H7 (cell line): Measurements from ENCODE around the gene ATP6V0A4. TPM values are rescaled to one million over a fixed set of nuclear protein-coding genes. Genes with fewer than 3 reads are reported as not detected.
"Not testable (repeated sequence)": the region's sequence is repeated elsewhere in the genome, so short reads cannot be mapped to it uniquely, and the experiment has no call there.

Experiments used
- DNase-seq: peaks from one replicate; pipeline ENCODE4 v3.0.0; 2012
- H3K27me3 ChIP-seq: 2 replicates; pipeline ENCODE4 v1.6.0; 2011; ENCODE audit warnings: mild to moderate bottlenecking, low read length; ENCODE audit not compliant: control insufficient read depth, insufficient read depth
- H3K36me3 ChIP-seq: replicated peaks from 2 replicates; pipeline ENCODE4 v1.5.1; 2011; ENCODE audit warnings: low read length; ENCODE audit not compliant: control insufficient read depth, insufficient read depth
- H3K4me3 ChIP-seq: 2 replicates; pipeline ENCODE4 v1.5.1; 2011; ENCODE audit warnings: low read depth, mild to moderate bottlenecking, control low read depth, low read length, moderate library complexity; ENCODE audit not compliant: insufficient read depth
- total RNA-seq: library from RNA; depleted of rRNA; stranded (reverse); fragments of >200 nt; shearing (Covaris generic); gene quantifications from 2 replicates; pipeline ENCODE4 v1.2.3, GENCODE V29; 2014

ATP6V0A4 gene
- total RNA-seq, 1 experiment from 2014 or later: 0.42 TPM

- Histone ChIP-seq H3K27me3 (no peaks in the 10 kb centered on the region), H3K36me3 (no peaks in the 10 kb centered on the region), H3K4me3 (no peak overlapping the region)
- DNase-seq: no peak
These were observed 77.7 kb downstream of the ATP6V0A4 start for GRCh38 chr7:138720286-138720685.

- DNase-seq: no peak
- H3K36me3 ChIP-seq: no peaks in the 10 kb centered on the region
- H3K4me3 ChIP-seq: no peak overlapping the region
- no peaks in the 10 kb centered on the region for H3K27me3 ChIP-seq
These were observed 81.1 kb downstream of the ATP6V0A4 start for GRCh38 chr7:138716889-138717288.

- Histone ChIP-seq H3K27me3 (no peaks in the 10 kb centered on the region), H3K4me3 (no peak overlapping the region), H3K36me3 (no peaks in the 10 kb centered on the region)
- no peak for DNase-seq
These were observed 84.8 kb downstream of the ATP6V0A4 start for GRCh38 chr7:138713191-138713590.

- Histone ChIP-seq H3K4me3 (no peak overlapping the region), H3K27me3 (no peaks in the 10 kb centered on the region), H3K36me3 (no peaks in the 10 kb centered on the region)
- DNase-seq: no peak
These were observed 85.3 kb downstream of the ATP6V0A4 start for GRCh38 chr7:138712652-138713051.

- Histone ChIP-seq H3K36me3 (no peaks in the 10 kb centered on the region), H3K27me3 (no peaks in the 10 kb centered on the region), H3K4me3 (no peak overlapping the region)
- DNase-seq: no peak
These were observed 87.2 kb downstream of the ATP6V0A4 start for GRCh38 chr7:138710536-138711385.

GRCh38 chr7:138705167-138705566 is 92.8 kb downstream of the ATP6V0A4 start:
- no peaks in the 10 kb centered on the region for H3K36me3 ChIP-seq
- no peak for DNase-seq
- no peak overlapping the region for H3K4me3 ChIP-seq
- no peaks in the 10 kb centered on the region for H3K27me3 ChIP-seq

GRCh38 chr7:138701537-138701923 is 96.5 kb downstream of the ATP6V0A4 start:
- Histone ChIP-seq H3K4me3 (no peak overlapping the region), H3K27me3 (no peaks in the 10 kb centered on the region), H3K36me3 (no peaks in the 10 kb centered on the region)
- DNase-seq: no peak

GRCh38 chr7:138700857-138701536 is 97.0 kb downstream of the ATP6V0A4 start, which contains the start of gene SVOPL:
Gene SVOPL (minus strand): TSS chr7:138701362. CDS start chr7:138679045, 22,317 bp downstream.
- H3K36me3 ChIP-seq: no peaks in the 10 kb centered on the region
- no peak within 1 kb of the TSS for H3K4me3 ChIP-seq
- no peaks in the 10 kb centered on the region for H3K27me3 ChIP-seq
- DNase-seq: no peak

GRCh38 chr7:138699661-138700060 is 98.3 kb downstream of the ATP6V0A4 start:
- Histone ChIP-seq H3K27me3 (no peaks in the 10 kb centered on the region), H3K4me3 (no peak overlapping the region), H3K36me3 (no peaks in the 10 kb centered on the region)
- no peak for DNase-seq

- H3K36me3 ChIP-seq: no peaks in the 10 kb centered on the region
- DNase-seq: no peak
- H3K4me3 ChIP-seq: no peak overlapping the region
- no peaks in the 10 kb centered on the region for H3K27me3 ChIP-seq
These were observed 99.7 kb downstream of the ATP6V0A4 start for GRCh38 chr7:138698281-138698680.

GRCh38 chr7:138697535-138698182 is 100.3 kb downstream of the ATP6V0A4 start:
- no peaks in the 10 kb centered on the region for H3K36me3 ChIP-seq
- DNase-seq: no peak
- H3K27me3 ChIP-seq: no peaks in the 10 kb centered on the region
- no peak overlapping the region for H3K4me3 ChIP-seq

- not testable (repeated sequence) for H3K36me3 ChIP-seq, H3K27me3 ChIP-seq, H3K4me3 ChIP-seq, DNase-seq
These were observed 102.2 kb downstream of the ATP6V0A4 start for GRCh38 chr7:138695776-138696175.

GRCh38 chr7:138695106-138695505 is 102.9 kb downstream of the ATP6V0A4 start:
- no peak for DNase-seq
- no peak overlapping the region for H3K4me3 ChIP-seq
- H3K27me3 ChIP-seq: no peaks in the 10 kb centered on the region

GRCh38 chr7:138691178-138691577 is 106.8 kb downstream of the ATP6V0A4 start:
- H3K36me3 ChIP-seq: no peaks in the 10 kb centered on the region
- H3K4me3 ChIP-seq: no peak overlapping the region
- no peaks in the 10 kb centered on the region for H3K27me3 ChIP-seq
- DNase-seq: no peak

More at GRCh38 chr7:138695106-138695505, 102.9 kb downstream of the ATP6V0A4 start:
- no peaks in the 10 kb centered on the region for H3K36me3 ChIP-seq

- no peak overlapping the region for H3K4me3 ChIP-seq
- no peaks in the 10 kb centered on the region for H3K36me3 ChIP-seq
- no peaks in the 10 kb centered on the region for H3K27me3 ChIP-seq
- no peak for DNase-seq
These were observed 107.5 kb downstream of the ATP6V0A4 start for GRCh38 chr7:138690495-138690894.
